ENCODE results near the gene GORASP2.

The GORASP2 gene

GRCh38 chr2:170999654-171000053 lies 70.6 kb downstream of the GORASP2 start:
- no peak for DNase-seq (ENCODE audit: low read depth)

GRCh38 chr2:171004363-171004762 lies 75.3 kb downstream of the GORASP2 start:
- no peak for DNase-seq (ENCODE audit: low read depth)

- DNase-seq (ENCODE audit: low read depth): no peak
These were observed 75.8 kb downstream of the GORASP2 start for GRCh38 chr2:171004833-171005232.

GRCh38 chr2:171008550-171009205 lies 79.6 kb downstream of the GORASP2 start:
- DNase-seq (ENCODE audit: low read depth): peak; percentile 87

GRCh38 chr2:171009386-171009785 lies 80.3 kb downstream of the GORASP2 start:
- no peak for DNase-seq (ENCODE audit: low read depth)

GRCh38 chr2:171013851-171014250 lies 84.8 kb downstream of the GORASP2 start:
- DNase-seq (ENCODE audit: low read depth): peak; percentile 59

GRCh38 chr2:171016125-171016524 lies 87.1 kb downstream of the GORASP2 start:
- no peak for DNase-seq (ENCODE audit: low read depth)

All from amniotic epithelial cell (primary cell).